ENCODE results near the gene TTF2. TPM values are rescaled to one million over a fixed set of nuclear protein-coding genes. Genes with fewer than 3 reads are reported as not detected.

TTF2 gene
- polyA plus RNA-seq, 1 donor (not counting 4 experiments of a cell fraction or from before 2014, with no cell fraction given): 23.0 TPM

DNA sequence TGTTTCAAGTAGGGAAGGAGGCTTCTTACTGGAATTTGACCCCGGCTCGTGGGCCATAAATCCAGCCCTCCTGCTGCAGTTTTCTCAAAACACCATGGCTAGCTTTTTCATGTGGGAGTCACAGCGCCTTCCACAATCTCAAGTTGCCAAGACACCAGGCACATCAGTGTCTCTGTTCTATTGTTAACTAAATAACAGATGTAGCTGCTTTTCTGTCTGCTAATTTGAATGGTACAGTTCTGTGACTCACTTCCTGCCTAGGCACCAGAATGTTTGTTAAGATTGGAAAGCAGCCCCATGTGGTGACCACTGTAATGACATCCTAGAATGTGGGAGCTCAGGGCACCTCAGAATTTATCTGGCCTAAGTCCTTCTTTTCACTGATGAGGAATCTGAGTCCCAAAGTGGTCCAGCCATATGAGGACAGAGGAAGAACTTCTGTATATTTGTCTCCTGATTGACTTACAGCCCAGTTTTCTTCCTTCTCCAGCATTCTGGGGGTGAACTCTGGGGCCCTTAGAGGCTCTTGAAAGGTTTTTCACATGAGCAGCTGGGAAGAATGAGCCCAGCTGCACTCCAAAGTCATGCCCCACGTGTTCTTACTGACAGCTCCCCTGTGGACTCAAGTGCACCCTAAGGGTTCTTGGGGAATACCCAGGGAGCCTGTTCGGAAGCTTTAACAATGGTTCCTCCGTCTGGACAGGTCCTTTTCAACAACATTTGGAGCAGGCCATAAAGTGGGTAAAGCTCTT lies 33.9 kb downstream of the TTF2 start:
- Histone ChIP-seq H3K9me3 (ENCODE audit: control insufficient read depth, low read depth, low read length) (no peaks in the 10 kb centered on the region), H3K4me1 (ENCODE audit: control insufficient read depth, extremely low read depth, insufficient read depth, low read length) (peaks cover 23% of the 10 kb centered on the region), H3K4me3 (ENCODE audit: control insufficient read depth in 2 of 3, extremely low read depth in 1 of 3, insufficient read depth in 2 of 3, low read depth in 1 of 3, low read length in 3 of 3) (no peak overlapping the region), H3K27me3 (ENCODE audit: control insufficient read depth, extremely low read depth, insufficient read depth, low read length) (no peaks in the 10 kb centered on the region), H3K27ac (ENCODE audit: control insufficient read depth, insufficient read depth, low read length) (peak overlapping the region; percentile 92), H2AFZ (ENCODE audit: control insufficient read depth, low read length) (no peak overlapping the region), H4K20me1 (ENCODE audit: control insufficient read depth, extremely low read depth, insufficient read depth, low read length) (no peaks in the 10 kb centered on the region), H3K36me3 (ENCODE audit: control insufficient read depth in 2 of 2, extremely low read depth in 1 of 2, insufficient read depth in 2 of 2, low read length in 2 of 2) (peaks cover 6 to 24% of the 10 kb centered on the region in 2 experiments), H3K9ac (ENCODE audit: control insufficient read depth, extremely low read depth, insufficient read depth, low read length) (peak overlapping the region; percentile 56), H3K9me1 (ENCODE audit: control insufficient read depth, extremely low read depth, insufficient read depth, low read length) (no peaks in the 10 kb centered on the region), H3K4me2 (ENCODE audit: control insufficient read depth, extremely low read depth, insufficient read depth, low read depth, low read length) (peak overlapping the region; percentile 58), H3K79me2 (ENCODE audit: control insufficient read depth, insufficient read depth, low read length) (no peaks in the 10 kb centered on the region)
- FAIRE-seq: peak; percentile 79
- dilution Hi-C loops (cut with MboI; ENCODE audit: extremely low pct_ligation_motif_present, low sequenced_read_pairs): no loop called here
- peak; percentile 40 for DNase-seq (ENCODE audit: low read depth, low spot score)
- TF ChIP-seq, protein P1, sequence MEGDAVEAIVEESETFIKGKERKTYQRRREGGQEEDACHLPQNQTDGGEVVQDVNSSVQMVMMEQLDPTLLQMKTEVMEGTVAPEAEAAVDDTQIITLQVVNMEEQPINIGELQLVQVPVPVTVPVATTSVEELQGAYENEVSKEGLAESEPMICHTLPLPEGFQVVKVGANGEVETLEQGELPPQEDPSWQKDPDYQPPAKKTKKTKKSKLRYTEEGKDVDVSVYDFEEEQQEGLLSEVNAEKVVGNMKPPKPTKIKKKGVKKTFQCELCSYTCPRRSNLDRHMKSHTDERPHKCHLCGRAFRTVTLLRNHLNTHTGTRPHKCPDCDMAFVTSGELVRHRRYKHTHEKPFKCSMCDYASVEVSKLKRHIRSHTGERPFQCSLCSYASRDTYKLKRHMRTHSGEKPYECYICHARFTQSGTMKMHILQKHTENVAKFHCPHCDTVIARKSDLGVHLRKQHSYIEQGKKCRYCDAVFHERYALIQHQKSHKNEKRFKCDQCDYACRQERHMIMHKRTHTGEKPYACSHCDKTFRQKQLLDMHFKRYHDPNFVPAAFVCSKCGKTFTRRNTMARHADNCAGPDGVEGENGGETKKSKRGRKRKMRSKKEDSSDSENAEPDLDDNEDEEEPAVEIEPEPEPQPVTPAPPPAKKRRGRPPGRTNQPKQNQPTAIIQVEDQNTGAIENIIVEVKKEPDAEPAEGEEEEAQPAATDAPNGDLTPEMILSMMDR (optimal IDR thresholded peaks at IDR 0.05 in 1 of 3, IDR thresholded peaks at IDR 0.05 in 1 of 3, conservative IDR thresholded peaks at IDR 0.05 in 1 of 3; ENCODE audit: extremely low read depth in 1 of 3, insufficient read depth in 2 of 3, low read length in 3 of 3): peak; percentile 46 to 66 (median 55)
- TF ChIP-seq EZH2 (IDR thresholded peaks at IDR 0.05; ENCODE audit: low read length): no peak

DNA sequence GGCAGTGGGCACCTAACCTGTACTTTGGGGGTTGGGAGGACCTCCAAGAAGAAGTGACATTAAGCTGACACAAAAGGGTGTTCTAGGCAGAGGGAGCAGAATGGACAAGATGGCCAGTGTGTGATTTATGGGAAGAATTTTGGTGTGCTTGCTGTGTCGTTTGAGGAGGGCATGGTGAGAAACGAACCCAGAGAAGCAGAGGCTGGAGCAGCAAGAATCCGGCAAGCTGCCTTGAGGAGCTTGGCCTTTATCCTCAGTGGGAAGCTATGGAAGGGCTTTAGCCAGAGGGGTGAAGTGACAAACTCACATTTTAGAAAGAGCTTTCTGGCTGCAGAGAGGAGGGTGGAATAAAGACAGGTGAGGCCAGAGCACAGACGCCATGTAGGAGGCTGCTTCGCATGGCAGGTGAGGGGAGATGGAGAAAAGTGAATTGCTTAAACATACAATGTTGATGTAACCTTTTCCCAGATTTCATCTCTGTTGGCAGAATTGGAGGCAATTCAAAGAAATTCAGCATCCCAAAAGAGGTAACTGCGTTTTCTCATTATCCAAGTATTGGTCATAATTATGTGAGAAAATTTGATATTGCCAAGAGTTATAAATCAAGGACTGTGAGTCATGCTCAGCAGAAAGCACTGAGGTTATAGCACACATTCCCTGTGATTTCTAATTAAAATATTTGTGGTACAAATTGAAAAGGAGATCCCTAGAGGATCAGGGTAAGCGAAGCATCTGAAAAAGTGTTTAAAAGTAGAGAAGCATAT lies 34.9 kb downstream of the TTF2 start:
- Histone ChIP-seq H4K20me1 (ENCODE audit: control insufficient read depth, extremely low read depth, insufficient read depth, low read length) (no peaks in the 10 kb centered on the region), H3K27ac (ENCODE audit: control insufficient read depth, insufficient read depth, low read length) (peak overlapping the region; percentile 92), H3K9me1 (ENCODE audit: control insufficient read depth, extremely low read depth, insufficient read depth, low read length) (no peaks in the 10 kb centered on the region), H2AFZ (ENCODE audit: control insufficient read depth, low read length) (no peak overlapping the region), H3K79me2 (ENCODE audit: control insufficient read depth, insufficient read depth, low read length) (no peaks in the 10 kb centered on the region), H3K4me1 (ENCODE audit: control insufficient read depth, extremely low read depth, insufficient read depth, low read length) (peaks cover 23% of the 10 kb centered on the region), H3K9ac (ENCODE audit: control insufficient read depth, extremely low read depth, insufficient read depth, low read length) (no peak overlapping the region), H3K27me3 (ENCODE audit: control insufficient read depth, extremely low read depth, insufficient read depth, low read length) (no peaks in the 10 kb centered on the region), H3K36me3 (ENCODE audit: control insufficient read depth in 2 of 2, extremely low read depth in 1 of 2, insufficient read depth in 2 of 2, low read length in 2 of 2) (peaks cover 5 to 29% of the 10 kb centered on the region in 2 experiments), H3K4me2 (ENCODE audit: control insufficient read depth, extremely low read depth, insufficient read depth, low read depth, low read length) (no peak overlapping the region), H3K4me3 (ENCODE audit: control insufficient read depth in 2 of 3, extremely low read depth in 1 of 3, insufficient read depth in 2 of 3, low read depth in 1 of 3, low read length in 3 of 3) (no peak overlapping the region), H3K9me3 (ENCODE audit: control insufficient read depth, low read depth, low read length) (no peaks in the 10 kb centered on the region)
- dilution Hi-C loops (cut with MboI; ENCODE audit: extremely low pct_ligation_motif_present, low sequenced_read_pairs): no loop called here
- no peak for TF ChIP-seq EZH2 (IDR thresholded peaks at IDR 0.05; ENCODE audit: low read length)
- TF ChIP-seq, protein P1 (optimal IDR thresholded peaks at IDR 0.05 in 1 of 3, IDR thresholded peaks at IDR 0.05 in 1 of 3, conservative IDR thresholded peaks at IDR 0.05 in 1 of 3; ENCODE audit: extremely low read depth in 1 of 3, insufficient read depth in 2 of 3, low read length in 3 of 3): no peak
- no peak for FAIRE-seq
- no peak for DNase-seq (ENCODE audit: low read depth, low spot score)

All from keratinocyte (primary cell).